ENCODE measurements around the gene TPRX2. TPM values are rescaled to one million over a fixed set of nuclear protein-coding genes. Genes with fewer than 3 reads are reported as not detected.
A peak's percentile ranks its signal among the peaks of the same experiment; 100 is the strongest.

TPRX2 gene
- total and polyA plus RNA-seq, 12 donors, result not detected

DNA sequence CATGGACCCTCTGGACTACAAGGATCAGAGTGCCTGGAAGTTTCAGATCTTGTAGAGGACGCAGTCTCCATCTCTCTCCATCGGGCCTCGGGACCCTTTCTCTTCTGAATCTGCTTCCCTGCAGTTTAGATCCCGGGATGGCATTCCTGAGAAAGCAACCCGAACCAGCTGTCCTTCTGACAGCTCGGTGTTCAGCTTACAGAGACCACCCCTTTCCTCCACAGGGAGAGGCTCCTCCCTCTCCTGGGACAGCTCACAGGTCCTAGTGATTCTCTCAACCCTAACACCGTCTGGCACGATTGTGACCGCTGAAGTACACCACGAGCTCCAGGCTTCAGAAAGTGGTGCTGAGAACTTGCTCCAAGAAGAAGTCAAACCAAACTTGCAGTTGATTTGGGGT, 19.1 kb upstream of the TPRX2 start:
- TF ChIP-seq, protein P1, sequence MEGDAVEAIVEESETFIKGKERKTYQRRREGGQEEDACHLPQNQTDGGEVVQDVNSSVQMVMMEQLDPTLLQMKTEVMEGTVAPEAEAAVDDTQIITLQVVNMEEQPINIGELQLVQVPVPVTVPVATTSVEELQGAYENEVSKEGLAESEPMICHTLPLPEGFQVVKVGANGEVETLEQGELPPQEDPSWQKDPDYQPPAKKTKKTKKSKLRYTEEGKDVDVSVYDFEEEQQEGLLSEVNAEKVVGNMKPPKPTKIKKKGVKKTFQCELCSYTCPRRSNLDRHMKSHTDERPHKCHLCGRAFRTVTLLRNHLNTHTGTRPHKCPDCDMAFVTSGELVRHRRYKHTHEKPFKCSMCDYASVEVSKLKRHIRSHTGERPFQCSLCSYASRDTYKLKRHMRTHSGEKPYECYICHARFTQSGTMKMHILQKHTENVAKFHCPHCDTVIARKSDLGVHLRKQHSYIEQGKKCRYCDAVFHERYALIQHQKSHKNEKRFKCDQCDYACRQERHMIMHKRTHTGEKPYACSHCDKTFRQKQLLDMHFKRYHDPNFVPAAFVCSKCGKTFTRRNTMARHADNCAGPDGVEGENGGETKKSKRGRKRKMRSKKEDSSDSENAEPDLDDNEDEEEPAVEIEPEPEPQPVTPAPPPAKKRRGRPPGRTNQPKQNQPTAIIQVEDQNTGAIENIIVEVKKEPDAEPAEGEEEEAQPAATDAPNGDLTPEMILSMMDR (IDR thresholded peaks at IDR 0.05), result no peak
- TF ChIP-seq POLR2A (IDR thresholded peaks at IDR 0.05), result no peak
- no peaks in the 10 kb centered on the region for H3K9me3 ChIP-seq (replicated peaks in 1 of 3)
- peaks cover 3% of the 10 kb centered on the region for H3K27me3 ChIP-seq
- intact Hi-C loops (cut with DNase I), result no loop called here
- no peak for DNase-seq
- WGBS, 4 donors, result 35 to 49% (median 41%) methylated on average over 10 of the region's 10 CpGs
- H3K4me1 ChIP-seq (replicated peaks in 1 of 2), result no peaks in the 10 kb centered on the region
- H3K4me3 ChIP-seq, result no peak overlapping the region
- H3K27ac ChIP-seq, result no peak overlapping the region
- H3K36me3 ChIP-seq (replicated peaks in 1 of 2), result no peaks in the 10 kb centered on the region

DNA sequence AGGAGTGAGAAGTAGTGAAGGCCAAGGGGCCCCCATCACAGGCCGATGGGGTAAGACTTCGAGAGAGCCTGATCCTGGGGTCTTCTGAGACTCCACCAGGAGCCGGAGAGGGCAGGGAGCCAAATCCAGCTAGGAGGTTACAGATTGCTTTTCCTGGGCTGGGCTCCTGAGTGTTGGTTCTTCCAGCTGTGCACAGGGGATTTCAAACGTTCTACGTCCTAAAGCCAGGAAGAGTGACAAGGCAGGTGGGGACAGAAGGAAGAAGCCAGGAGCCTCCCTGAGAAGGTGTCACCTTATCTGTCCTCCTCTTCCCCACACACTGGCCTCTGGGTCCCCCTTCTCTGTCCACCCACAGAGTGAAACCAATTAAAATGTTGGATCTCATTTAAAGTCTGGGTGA, 16.1 kb upstream of the TPRX2 start:
- Histone ChIP-seq H3K27me3 (peaks cover 3% of the 10 kb centered on the region), H3K27ac (no peak overlapping the region), H3K36me3 (replicated peaks in 1 of 2) (no peaks in the 10 kb centered on the region), H3K4me3 (no peak overlapping the region), H3K9me3 (replicated peaks in 1 of 3) (no peaks in the 10 kb centered on the region), H3K4me1 (replicated peaks in 1 of 2) (no peaks in the 10 kb centered on the region)
- no peak for DNase-seq
- intact Hi-C loops (cut with DNase I), result no loop called here
- no peak for TF ChIP-seq POLR2A (IDR thresholded peaks at IDR 0.05)
- TF ChIP-seq, protein P1 (IDR thresholded peaks at IDR 0.05), result no peak
- WGBS, 4 donors, result 51 to 64% (median 58%) methylated on average over 5 of the region's 5 CpGs

DNA sequence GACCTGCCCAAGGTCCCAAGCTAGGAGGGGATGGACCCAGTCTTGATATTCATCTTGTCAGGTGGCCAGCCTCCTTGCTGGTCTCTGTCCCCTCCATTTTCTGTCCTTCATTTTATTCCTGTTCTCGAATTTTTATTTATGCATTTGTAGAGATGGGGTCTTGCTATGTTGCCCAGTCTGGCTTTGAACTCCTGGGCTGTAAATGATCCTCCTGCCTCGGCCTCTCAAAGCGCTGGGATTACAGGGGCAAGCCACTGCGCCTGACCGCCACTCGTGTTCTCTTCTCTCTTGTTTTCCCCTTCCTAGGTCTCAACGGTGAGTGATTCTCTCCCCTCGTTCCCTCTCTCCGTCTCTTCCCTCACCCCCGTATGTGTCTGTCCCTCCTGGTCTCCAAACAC, 10.6 kb upstream of the TPRX2 start:
- no peaks in the 10 kb centered on the region for H3K4me1 ChIP-seq (replicated peaks in 1 of 2)
- peaks cover 17% of the 10 kb centered on the region for H3K27me3 ChIP-seq
- no peak overlapping the region for H3K4me3 ChIP-seq
- H3K36me3 ChIP-seq (replicated peaks in 1 of 2), result no peaks in the 10 kb centered on the region
- WGBS, 4 donors, result 48 to 59% (median 54%) methylated on average over 10 of the region's 10 CpGs
- TF ChIP-seq POLR2A (IDR thresholded peaks at IDR 0.05), result no peak
- TF ChIP-seq, protein P1 (IDR thresholded peaks at IDR 0.05), result no peak
- no peaks in the 10 kb centered on the region for H3K9me3 ChIP-seq (replicated peaks in 1 of 3)
- H3K27ac ChIP-seq, result no peak overlapping the region
- intact Hi-C loops (cut with DNase I), result no loop called here
- DNase-seq, result no peak

DNA sequence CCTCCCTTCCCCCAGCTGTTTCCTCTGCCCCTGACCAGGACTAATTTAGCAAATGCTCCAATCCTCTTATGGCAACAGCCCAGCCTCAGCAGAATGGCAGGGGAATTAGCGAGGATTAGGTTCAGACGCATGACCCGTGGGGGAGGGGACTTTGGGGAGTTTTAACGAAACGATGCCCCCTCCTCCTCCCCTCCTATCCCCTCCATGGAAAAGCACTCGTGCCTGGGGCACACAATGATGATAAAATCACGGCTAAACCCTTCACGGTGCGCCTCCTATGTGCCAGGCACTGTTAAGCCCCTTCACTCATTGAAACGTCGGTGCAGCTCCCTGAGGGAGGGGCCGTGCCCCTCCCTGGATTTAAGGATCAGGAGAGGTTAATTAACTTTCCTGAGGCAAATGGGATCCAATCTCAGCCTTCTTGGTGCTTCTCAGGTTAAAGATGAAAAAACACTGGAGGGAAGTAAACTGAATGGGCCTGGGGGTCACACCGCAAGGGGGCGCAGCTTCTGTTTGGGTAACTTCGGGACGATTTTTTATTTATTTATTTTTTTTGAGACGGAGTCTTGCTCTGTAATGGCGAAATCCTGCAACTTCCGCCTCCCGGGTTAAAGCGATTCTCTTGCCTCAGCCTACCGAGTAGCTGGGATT, 10.1 kb upstream of the TPRX2 start:
- intact Hi-C loops (cut with DNase I), result no loop called here
- Histone ChIP-seq H3K36me3 (replicated peaks in 1 of 2) (no peaks in the 10 kb centered on the region), H3K27me3 (peaks cover 17% of the 10 kb centered on the region), H3K27ac (no peak overlapping the region), H3K4me1 (replicated peaks in 1 of 2) (no peaks in the 10 kb centered on the region), H3K9me3 (replicated peaks in 1 of 3) (no peaks in the 10 kb centered on the region), H3K4me3 (no peak overlapping the region)
- TF ChIP-seq, protein P1 (IDR thresholded peaks at IDR 0.05), result peak; percentile 3 to 45 (median 24)
- TF ChIP-seq POLR2A (IDR thresholded peaks at IDR 0.05), result no peak
- 2 to 5% (median 3%) methylated on average over 20 to 22 of the region's 22 CpGs for WGBS, 4 donors
- DNase-seq, result peak in 2 of 7 donors; percentile 17 to 38
